LNCAP (cell line): ENCODE measurements around the gene PERM1.

Experiments
- TF ChIP-seq, protein P1 (sequence below): fragments of 450-650 bp; IDR thresholded peaks from 2 replicates; pipeline ENCODE4 v1.5.1; 2017; ENCODE audit warnings: mild to moderate bottlenecking

The PERM1 gene

DNA sequence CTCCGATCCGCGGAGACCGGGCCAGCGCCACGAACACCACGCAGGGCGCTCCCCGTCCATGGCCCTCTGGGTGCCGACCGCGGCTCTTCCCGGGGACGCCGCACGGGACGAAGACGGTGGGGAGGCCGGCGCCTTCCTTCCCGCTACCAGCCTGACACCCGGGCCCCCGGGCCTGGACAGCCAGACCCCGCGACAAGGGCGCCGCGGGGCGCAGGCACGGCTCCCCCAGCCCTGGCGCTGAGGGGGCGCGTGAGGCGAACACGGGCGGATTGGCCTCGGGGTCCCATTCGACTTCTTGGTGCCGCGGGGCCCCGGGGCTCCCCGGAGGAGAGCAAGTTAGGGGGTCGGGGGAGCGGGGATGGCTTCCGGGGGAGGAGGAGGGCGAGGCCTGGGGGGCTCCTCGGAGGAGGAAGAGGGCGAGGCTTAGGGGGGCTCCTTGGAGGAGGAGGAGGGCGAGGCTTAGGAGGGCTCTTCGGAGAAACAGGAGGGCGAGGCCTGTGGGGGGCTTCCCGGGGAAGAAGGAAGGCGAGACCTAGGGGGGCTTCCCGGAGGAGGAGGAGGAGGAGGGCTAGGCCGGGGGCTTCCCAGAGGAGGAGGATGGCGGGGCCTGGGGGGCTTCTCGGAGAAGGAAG is 22.0 kb downstream of the PERM1 start:
- TF ChIP-seq, protein P1, sequence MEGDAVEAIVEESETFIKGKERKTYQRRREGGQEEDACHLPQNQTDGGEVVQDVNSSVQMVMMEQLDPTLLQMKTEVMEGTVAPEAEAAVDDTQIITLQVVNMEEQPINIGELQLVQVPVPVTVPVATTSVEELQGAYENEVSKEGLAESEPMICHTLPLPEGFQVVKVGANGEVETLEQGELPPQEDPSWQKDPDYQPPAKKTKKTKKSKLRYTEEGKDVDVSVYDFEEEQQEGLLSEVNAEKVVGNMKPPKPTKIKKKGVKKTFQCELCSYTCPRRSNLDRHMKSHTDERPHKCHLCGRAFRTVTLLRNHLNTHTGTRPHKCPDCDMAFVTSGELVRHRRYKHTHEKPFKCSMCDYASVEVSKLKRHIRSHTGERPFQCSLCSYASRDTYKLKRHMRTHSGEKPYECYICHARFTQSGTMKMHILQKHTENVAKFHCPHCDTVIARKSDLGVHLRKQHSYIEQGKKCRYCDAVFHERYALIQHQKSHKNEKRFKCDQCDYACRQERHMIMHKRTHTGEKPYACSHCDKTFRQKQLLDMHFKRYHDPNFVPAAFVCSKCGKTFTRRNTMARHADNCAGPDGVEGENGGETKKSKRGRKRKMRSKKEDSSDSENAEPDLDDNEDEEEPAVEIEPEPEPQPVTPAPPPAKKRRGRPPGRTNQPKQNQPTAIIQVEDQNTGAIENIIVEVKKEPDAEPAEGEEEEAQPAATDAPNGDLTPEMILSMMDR, result no peak

DNA sequence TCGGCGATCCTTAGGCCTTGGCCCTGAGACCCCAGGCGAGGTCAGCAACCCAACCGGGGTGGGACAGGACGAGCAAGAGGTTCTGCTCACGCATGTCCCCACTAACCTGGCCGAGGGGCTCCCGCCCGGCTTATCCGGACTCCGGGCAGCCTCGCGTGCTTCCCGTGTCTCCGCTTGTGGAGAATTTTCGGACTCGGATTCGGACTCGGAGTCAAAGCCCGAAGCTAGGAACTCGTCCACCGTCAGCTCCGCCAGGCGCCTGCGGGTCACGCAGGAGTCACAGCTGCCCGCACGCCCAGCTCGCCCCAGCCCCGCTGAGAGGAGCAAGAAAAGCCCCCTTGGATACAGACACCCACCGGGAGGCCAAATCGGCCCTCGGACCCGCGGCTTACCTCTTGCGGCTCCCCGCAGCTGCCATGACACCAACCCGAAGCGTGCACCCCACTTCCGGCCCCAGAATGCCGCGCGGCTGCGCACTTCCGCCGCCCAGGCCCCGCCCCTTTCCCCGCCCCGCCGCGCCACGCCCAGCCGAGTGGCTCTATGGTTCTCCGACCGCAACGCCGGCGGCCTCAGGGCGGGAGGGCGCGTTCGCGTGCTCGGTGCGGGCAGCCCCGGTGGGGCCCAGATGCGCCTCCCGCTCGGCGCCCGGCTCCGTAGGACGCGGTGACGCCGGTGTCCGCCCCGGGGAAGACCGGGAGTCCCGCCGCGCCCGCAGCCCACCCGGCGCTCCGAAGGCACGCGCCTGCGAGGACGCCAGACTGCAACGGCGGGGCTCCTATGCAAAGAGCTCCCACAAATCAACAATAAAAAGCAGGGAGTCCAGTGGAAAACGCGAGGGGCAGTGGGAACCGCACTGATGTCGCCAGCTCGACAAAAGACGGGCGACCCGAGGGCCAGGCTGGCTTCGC is 22.8 kb downstream of the PERM1 start, which contains the start of gene NOC2L:
TSS of gene NOC2L (minus strand) at position 434 of the 908 bp plus-strand sequence. CDS start at position 418, 16 bp downstream.
- TF ChIP-seq, protein P1, result no peak

DNA sequence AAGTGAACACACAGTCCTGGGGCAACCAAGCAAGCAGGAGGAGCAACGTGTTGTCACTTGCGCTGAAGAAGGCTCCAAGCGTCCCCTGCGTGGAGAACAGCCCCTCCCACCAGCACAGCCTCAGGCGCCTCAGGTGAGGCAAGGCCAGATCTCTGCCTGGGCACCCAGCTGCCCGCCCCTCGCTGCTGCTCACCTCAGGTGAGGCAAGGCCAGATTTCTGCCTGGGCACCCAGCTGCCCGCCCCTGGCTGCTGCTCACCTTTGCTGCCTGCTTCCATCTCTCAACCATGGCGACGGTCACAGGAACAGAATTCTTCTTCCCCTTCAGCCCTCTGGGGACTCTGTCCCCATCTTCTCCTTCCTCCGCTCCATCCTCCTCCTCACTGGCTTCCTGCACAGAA is 25.3 kb downstream of the PERM1 start:
- TF ChIP-seq, protein P1, result no peak

DNA sequence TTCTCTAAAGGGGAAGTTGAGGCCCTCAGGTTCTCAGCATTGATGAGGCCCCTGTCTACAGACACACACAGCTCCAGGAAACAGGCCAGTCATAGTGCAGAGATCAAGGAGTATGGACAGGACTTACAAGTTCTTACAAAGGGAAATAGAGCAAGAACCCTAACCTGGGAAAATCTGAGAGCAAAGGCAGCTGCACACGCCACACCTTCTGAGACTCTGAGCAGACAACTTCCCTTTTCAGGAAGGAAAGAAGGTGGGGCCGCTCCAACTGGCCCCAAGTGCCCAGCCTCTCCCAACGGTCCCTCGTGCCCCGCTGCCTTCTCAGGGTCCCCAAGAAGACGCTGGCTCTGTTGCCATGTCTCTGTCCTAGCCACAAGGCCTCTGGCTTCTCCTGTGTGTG is 26.4 kb downstream of the PERM1 start:
- TF ChIP-seq, protein P1, result no peak

DNA sequence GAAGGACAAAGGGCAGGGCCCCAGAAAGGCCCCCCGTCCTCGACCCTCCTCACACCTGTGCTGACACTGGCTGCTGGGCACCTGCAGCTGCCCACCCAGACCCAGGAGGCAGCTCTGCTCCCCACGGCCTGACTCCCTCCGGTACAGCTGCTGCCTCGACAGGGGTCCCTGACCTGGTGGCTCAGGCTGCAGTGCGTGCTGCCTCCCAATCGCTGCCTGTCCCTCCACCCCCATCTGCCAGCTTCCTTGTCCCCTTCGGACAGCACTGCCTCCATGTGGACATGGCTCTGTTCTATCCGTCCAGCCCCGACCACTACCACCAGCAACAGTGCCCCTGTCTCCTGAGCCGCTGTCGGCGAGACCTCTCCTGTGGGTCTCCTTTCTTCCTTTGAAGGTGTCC is 27.0 kb downstream of the PERM1 start:
- TF ChIP-seq, protein P1, result no peak

DNA sequence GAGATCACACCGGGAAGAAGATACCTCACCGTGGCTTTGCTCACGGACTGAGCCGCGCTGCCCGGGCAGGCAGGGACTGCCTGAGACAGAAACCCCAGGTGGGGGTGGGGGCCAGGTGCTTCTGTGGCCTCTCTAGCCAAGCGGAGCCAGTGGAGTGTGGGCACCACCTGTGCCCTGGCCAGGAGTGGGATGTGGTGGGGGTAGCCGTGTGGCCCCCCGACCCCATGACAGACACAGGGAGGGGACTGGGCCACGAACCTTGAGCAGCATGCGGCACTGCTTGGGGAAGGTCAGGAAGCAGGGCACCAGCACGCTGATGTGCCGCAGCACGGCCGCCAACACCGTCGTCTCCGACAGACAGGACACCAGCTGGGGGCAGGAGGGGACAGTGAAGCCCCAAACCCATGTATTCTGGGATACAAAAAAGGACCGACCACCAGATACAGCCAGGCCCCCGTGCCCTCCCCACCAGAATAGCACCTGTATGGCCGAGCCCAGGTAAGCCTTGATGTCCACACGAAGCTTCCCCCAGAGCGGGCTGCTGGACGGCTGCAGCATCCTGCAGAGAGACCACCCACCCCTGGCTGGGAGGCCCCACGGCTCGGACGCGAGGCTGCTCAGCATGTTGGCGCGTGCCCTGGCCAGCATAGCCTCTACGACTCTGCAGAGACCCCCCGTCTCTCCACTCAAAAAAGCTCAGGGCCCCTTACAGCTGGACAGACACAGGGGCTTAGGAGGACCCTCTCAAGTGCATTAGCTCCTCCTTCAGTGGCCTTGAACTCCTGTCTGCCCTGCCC is 28.2 kb downstream of the PERM1 start:
- TF ChIP-seq, protein P1, result no peak

DNA sequence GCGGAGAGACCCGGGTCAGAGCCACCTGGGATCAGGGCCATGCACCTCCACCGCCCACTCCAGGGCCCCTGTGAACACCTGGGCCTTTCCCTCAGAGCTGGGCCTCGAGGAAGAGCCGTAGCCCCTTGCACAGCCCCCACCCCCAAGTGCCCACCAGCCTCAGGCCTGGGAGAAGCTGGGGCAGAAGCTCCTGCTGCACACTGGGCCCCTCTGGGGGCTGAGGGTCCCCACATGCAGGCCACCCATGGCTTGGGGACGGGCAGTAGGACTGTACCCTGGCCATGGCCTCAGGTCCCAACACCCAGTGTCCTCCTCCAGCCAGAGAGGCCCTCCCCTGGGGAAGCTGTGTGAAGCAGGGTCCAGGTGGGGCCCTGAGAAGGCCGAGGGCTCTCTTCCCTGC is 29.3 kb downstream of the PERM1 start:
- TF ChIP-seq, protein P1, result no peak
